Stimulated activated CD8-positive, alpha-beta memory T cell treated with anti-CD3 and anti-CD28 coated beads, Interleukin-15, amount 100 ng/mL, for 1 hour (primary cell): Measurements from ENCODE around the gene PPP2R3C.
"Not testable (repeated sequence)": the region's sequence is repeated elsewhere in the genome, so short reads cannot be mapped to it uniquely, and the experiment has no call there.

ENCODE experiments used
- DNase-seq: peaks from one replicate; pipeline ENCODE4 v3.0.0-alpha.2; 2020; ENCODE audit warnings: low read depth

Gene PPP2R3C

GRCh38 chr14:35051796-35052195, 70.0 kb downstream of the PPP2R3C start:
- DNase-seq, result no peak

GRCh38 chr14:35050652-35051051, 71.1 kb downstream of the PPP2R3C start:
- DNase-seq, result no peak

GRCh38 chr14:35047976-35048513, 73.7 kb downstream of the PPP2R3C start:
- no peak for DNase-seq

- DNase-seq, result no peak
Observed at GRCh38 chr14:35046751-35047536, 74.8 kb downstream of the PPP2R3C start.

GRCh38 chr14:35046048-35046750, 75.6 kb downstream of the PPP2R3C start, which contains the start of gene FAM177A1:
Gene FAM177A1, plus strand, starts transcription at chr14:35046272. Its CDS starts 192 bp downstream, at chr14:35046464.
- peak; percentile 96 for DNase-seq

GRCh38 chr14:35045798-35046047, 76.1 kb downstream of the PPP2R3C start:
- DNase-seq, result no peak

- DNase-seq, result no peak
Observed at GRCh38 chr14:35044939-35045797, 76.6 kb downstream of the PPP2R3C start.

GRCh38 chr14:35043046-35043445, 78.7 kb downstream of the PPP2R3C start:
- DNase-seq, result no peak

GRCh38 chr14:35042632-35043031, 79.2 kb downstream of the PPP2R3C start:
- no peak for DNase-seq

GRCh38 chr14:35038312-35038711, 83.5 kb downstream of the PPP2R3C start:
- DNase-seq, result not testable (repeated sequence)
